Measurements from ENCODE around the gene CNTRL.
A peak's percentile ranks its signal among the peaks of the same experiment; 100 is the strongest.
"Not testable (repeated sequence)": the region's sequence is repeated elsewhere in the genome, so short reads cannot be mapped to it uniquely, and the experiment has no call there.

The CNTRL gene

DNA sequence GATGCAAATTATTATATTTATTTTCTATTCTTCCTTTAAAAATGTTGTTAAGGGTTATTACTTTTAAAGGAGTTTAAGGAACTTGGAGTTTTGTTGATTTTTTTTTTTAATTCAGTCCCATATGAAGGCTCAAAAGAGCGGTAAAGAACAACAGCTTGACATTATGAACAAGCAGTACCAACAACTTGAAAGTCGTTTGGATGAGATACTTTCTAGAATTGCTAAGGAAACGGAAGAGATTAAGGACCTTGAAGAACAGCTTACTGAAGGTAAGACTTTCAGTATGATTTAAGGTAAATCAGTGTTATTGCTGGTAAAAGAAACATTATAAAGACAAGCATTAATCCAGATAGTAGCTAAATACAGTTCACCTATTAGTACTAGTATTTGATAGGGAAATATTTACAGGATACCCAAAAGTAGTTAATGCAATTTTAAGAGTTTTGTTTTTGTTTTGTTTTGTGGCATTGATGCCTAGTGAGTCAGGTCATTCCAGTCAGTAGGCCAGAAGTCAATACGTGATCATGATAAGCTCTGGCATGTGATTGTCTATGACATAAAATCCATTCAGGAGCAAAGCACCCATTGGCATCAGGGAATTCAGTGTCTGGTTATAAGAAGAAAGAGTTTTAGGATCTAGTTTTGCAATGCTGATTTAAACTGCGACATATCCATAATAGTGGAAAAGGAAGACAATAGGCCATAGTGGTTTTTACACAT, 49.2 kb downstream of the CNTRL start:
- DNase-seq (ENCODE audit: low read depth) = no peak
- no peak overlapping the region for H3K4me3 ChIP-seq (ENCODE audit: low read depth, low read length)

DNA sequence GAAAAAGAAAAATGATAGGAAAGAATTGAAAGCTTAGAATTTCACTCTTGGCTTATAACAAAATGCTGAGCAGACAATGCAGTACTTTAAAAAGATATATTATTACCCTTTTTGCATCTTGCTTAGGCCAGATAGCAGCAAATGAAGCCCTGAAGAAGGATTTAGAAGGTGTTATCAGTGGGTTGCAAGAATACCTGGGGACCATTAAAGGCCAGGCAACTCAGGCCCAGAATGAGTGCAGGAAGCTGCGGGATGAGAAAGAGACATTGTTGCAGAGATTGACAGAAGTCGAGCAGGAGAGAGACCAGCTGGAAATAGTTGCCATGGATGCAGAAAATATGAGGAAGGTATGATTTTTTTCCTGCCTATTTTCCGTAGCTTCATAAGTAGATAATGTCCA, 50.8 kb downstream of the CNTRL start:
- no peak for DNase-seq (ENCODE audit: low read depth)
- no peak overlapping the region for H3K4me3 ChIP-seq (ENCODE audit: low read depth, low read length)

DNA sequence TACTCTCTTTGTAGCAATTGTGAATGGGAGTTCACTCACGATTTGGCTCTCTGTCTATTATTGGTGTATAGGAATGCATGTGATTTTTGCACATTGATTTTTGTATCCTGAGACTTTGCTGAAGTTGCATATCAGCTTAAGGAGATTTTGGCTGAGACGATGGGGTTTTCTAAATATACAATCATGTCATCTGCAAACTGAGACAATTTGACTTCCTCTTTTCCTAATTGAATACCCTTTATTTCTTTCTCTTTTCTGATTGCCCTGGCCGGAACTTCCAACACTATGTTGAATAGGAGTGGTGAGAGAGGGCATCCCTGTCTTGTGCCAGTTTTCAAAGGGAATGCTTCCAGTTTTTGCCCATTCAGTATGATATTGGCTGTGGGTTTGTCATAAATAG, 54.6 kb downstream of the CNTRL start:
- DNase-seq (ENCODE audit: low read depth); H3K4me3 ChIP-seq (ENCODE audit: low read depth, low read length): not testable (repeated sequence)

DNA sequence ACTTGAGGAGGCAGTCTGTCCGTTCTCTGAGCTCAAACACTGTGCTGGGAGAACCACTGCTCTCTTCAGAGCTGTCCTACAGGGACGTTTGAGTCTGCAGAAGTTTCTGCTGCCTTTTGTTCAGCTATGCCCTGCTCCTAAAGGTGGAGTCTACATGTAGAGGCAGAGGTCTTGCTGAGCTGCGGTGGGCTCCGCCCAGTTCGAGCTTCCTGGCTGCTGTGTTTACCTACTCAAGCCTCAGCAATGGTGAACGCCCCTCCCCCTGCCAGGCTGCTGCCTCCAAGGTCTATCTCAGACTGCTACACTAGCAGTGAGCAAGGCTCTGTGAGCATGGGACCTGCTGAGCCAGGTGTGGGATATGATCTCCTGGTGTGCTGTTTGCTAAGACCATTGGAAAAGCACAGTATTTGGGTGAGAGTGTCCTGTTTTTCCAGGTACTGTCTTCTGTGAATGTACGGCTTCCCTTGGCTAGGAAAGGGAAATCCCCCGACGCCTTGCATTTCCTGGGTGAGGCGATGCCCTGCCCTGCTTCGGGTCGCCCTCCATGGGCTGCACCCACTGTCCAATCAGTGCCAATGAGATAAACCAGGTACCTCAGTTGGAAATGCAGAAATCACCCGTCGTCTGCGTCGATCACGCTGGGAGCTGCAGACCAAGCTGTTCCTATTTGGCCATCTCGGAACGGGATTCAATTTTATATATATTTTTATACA, 58.5 kb downstream of the CNTRL start:
- no peak overlapping the region for H3K4me3 ChIP-seq (ENCODE audit: low read depth, low read length)
- no peak for DNase-seq (ENCODE audit: low read depth)

DNA sequence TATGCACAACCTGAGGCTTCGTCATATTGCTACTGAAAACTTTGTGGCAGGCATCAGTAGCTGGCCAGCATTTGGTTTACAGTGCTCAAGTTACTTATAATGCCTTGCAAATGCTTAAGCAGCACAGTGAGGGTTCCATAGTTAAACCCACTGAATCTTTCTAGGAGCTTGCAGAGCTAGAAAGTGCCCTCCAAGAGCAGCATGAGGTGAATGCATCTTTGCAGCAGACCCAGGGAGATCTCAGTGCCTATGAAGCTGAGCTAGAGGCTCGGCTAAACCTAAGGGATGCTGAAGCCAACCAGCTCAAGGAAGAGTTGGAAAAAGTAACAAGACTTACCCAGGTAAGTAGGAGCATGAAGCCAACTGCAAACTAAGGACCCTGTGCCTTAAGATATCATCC, 60.9 kb downstream of the CNTRL start:
- no peak for DNase-seq (ENCODE audit: low read depth)
- no peak overlapping the region for H3K4me3 ChIP-seq (ENCODE audit: low read depth, low read length)

DNA sequence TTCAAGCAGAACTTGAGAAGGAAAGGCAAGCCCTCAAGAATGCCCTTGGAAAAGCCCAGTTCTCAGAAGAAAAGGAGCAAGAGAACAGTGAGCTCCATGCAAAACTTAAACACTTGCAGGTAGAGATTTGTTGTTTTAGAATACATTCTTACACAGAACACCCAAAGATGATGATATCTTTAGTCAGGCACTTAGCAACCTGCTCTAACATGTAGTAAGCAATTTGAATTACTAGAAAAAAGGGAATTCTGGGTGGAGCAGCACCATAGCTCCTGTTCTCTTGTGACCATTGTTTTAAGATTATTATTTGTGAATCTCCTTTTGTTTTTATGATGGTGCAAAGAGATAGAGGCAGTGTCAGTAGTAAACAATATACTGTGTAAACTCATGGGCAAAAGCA, 63.8 kb downstream of the CNTRL start:
- no peak for DNase-seq (ENCODE audit: low read depth)
- H3K4me3 ChIP-seq (ENCODE audit: low read depth, low read length) = no peak overlapping the region

DNA sequence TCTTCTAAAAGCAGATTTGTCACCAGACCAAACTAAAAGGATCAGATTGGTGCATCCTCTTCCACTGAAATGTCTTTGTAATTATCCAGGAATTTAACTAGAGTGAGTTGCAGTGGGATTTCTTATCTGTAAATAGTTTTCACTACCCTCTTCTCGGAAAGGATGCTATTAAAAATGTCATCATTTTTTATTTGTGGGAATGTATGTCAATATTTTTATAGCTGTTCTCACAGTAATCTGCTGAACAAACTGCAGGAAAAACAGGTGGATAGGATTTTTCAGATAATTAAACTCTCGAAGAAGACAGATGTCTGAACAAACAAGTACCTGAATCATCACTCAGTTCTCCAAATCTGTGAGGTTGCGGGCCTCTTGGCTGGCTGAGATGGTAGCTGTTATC, 64.2 kb downstream of the CNTRL start:
- no peak for DNase-seq (ENCODE audit: low read depth)

DNA sequence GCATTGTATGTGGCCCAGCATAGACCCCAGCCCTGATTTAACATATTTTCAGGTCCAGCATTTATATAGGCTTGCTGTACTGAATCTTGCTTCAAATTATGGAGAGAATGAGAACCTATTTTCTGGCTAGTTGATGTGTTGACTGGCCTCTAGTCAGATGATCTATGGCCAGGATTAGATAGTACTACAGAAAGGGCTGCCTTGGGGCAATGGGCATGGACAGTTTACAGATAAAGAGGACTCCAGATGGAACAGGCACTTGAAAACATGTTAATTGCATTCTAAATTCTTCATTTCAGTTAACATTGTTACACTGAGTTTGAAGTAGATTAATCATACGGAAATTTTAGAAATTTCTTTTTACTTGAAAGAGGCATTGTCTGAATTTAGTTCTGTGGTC, 65.4 kb downstream of the CNTRL start:
- DNase-seq (ENCODE audit: low read depth) = no peak
- H3K4me3 ChIP-seq (ENCODE audit: low read depth, low read length) = no peak overlapping the region

More for the DNA sequence above, 64.2 kb downstream of the CNTRL start:
- H3K4me3 ChIP-seq (ENCODE audit: low read depth, low read length) = no peak overlapping the region

DNA sequence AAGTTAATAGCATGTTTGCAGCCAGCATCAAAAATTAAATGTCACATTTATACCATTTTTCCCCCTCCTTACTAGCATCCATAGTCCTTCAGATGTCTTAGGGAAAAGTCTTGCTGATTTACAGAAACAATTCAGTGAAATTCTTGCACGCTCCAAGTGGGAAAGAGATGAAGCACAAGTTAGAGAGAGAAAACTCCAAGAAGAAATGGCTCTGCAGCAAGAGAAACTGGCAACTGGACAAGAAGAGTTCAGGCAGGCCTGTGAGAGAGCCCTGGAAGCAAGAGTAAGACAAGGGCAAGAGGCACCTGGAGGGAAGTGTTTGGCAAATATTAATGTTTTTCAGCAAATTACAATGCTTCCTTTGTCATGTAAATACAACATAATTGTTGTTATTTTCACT, 66.6 kb downstream of the CNTRL start:
- DNase-seq (ENCODE audit: low read depth) = no peak
- no peak overlapping the region for H3K4me3 ChIP-seq (ENCODE audit: low read depth, low read length)

DNA sequence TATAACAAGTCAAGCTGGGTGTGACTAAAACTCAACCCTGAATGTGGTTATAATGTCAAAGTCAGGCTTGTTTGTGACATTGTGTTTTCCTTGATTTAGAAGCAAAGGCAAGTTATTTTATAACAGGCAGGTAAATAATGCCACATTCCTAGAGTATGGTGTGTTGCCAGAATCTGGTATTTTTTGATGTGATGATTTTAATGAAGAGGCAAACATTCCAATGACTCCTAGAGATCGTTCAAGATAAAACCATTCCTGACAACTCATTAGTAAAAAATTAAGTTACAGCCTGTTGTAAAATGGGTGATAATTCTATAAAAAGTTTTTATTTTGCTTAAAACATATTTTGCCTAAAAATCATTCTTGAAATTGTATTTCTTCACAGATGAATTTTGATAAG, 67.0 kb downstream of the CNTRL start:
- no peak overlapping the region for H3K4me3 ChIP-seq (ENCODE audit: low read depth, low read length)
- DNase-seq (ENCODE audit: low read depth) = no peak

DNA sequence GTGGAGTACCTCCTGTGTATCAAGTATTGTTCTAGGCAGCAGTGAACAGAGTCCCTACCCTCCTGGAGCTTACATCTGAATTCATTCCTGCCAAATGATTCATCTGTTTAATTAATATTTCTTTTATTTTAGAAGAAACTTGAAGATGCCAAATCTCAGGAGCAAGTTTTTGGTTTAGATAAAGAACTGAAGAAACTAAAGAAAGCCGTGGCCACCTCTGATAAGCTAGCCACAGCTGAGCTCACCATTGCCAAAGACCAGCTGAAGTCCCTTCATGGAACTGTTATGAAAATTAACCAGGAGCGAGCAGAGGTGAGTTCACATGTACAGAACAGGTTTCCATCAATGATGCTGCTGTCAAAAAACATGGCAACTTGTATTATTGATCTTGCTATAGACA, 69.0 kb downstream of the CNTRL start:
- DNase-seq (ENCODE audit: low read depth) = no peak
- H3K4me3 ChIP-seq (ENCODE audit: low read depth, low read length) = no peak overlapping the region

DNA sequence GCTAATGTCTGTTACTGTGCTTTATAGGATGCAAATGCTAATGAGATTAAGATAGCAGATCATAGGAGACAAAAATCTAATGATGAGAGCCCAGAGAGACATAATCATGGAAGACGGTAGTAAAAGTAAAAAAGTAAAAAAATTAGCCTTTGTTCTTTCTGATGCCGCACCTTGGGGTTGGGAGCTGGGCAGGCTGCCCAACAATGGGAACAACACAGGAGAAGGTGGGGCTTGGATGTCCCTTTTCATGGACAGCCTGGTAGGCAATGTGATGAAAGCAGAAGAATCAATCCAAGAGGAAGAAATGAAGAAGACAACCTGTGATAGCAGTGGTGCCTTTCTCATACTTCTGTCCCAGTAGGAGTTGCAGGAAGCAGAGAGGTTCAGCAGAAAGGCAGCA, 69.7 kb downstream of the CNTRL start:
- no peak for DNase-seq (ENCODE audit: low read depth)
- no peak overlapping the region for H3K4me3 ChIP-seq (ENCODE audit: low read depth, low read length)

DNA sequence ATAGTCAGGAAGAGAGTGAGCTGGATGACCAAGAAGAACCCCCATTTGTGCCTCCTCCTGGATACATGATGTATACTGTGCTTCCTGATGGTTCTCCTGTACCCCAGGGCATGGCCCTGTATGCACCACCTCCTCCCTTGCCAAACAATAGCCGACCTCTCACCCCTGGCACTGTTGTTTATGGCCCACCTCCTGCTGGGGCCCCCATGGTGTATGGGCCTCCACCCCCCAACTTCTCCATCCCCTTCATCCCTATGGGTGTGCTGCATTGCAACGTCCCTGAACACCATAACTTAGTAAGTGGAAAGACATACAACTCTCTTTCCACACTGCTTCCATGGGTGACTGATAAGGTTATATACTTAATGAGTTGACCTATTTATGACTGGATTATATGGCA, 75.4 kb downstream of the CNTRL start:
- H3K4me3 ChIP-seq (ENCODE audit: low read depth, low read length) = no peak overlapping the region
- DNase-seq (ENCODE audit: low read depth) = no peak

DNA sequence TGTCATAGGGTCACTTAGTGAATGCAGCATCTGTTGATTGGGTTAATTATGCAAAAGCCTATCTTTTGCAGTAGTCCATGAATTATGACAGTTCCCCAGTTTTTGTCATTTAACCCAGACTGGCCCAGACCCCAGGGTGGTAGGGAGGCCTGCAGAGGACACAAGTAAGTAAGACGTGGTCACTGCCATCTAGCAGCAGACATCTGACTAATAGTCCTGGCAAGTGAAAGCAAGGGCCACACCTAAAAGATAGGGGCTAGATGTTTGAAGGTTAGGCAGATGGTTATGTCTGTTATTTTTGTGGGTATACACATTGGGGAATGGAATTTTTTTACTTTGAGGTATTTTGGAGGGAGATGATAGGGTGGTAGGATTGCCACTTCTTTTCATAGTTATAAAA, 78.9 kb downstream of the CNTRL start:
- DNase-seq (ENCODE audit: low read depth) = no peak
- H3K4me3 ChIP-seq (ENCODE audit: low read depth, low read length) = no peak overlapping the region

DNA sequence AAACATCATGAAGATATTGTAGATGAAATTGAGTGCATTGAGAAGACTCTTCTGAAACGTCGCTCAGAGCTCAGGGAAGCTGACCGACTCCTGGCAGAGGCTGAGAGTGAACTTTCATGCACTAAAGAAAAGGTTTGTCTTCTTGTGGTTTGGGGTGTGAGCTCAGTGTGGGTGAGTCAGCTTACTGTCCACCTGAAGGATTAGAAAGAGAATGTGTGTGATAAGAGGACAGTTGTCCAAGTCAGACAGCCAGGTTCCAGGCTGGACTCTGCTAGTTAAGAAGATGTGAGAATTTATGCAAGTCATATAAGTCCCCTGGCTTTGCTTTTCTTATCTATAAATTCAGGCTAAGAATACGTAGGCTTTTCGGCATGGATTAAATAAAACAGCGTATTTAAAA, 80.0 kb downstream of the CNTRL start:
- DNase-seq (ENCODE audit: low read depth) = no peak
- no peak overlapping the region for H3K4me3 ChIP-seq (ENCODE audit: low read depth, low read length)

DNA sequence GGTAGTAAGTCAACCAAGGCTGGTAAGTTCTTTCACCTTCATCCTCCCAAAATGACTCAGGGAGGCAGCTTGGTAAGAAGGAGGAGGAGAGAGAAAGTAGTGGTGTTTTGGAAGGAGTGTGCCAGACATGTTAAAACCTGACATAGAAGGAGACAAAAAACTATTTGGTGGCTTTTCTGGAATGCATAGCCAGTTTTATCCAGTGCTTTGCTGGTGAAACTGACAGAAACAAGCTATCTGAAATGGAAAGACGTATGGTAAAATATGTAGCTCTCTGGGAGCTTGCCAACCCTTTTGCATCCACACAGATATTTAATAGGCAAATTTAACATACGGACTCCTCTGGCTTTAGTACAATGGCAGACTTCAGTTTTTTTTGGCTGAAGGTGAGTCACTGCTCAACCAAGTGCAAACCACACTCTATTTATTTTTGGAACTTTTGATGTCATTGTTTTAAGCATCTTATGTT, 81.5 kb downstream of the CNTRL start:
- DNase-seq (ENCODE audit: low read depth) = peak; percentile 47
- no peak overlapping the region for H3K4me3 ChIP-seq (ENCODE audit: low read depth, low read length)

DNA sequence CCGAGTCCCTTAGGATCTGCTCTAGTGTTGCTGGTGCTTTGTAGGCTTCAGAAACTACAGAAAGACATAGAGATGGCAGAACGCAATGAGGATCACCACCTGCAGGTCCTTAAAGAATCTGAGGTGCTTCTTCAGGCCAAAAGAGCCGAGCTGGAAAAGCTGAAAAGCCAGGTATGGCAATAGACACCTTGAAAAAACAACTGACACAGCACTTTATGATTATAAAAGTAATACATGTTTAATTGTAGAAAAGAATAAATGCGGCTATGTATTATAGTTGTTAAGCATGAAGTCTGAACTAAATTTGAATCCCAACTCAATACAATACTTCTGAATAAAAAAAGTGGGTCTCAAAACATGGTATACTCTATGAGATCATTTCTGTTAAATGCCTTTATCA, 83.2 kb downstream of the CNTRL start:
- H3K4me3 ChIP-seq (ENCODE audit: low read depth, low read length) = no peak overlapping the region
- no peak for DNase-seq (ENCODE audit: low read depth)

DNA sequence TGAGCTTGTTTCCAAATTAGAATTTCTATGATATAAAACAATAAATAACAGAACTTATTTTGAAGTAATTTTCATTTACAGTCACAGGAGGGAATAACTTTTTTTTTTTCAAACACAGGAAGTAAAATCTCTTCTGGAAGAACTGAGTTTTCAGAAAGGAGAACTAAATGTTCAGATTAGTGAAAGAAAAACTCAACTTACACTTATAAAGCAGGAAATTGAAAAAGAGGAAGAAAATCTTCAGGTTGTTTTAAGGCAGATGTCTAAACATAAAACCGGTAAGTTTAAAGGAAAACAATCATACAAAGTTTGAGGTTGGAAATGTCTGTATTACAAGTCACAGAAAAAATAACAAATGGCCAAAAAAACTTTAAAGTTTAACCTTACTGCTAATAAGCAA, 85.3 kb downstream of the CNTRL start:
- no peak for DNase-seq (ENCODE audit: low read depth)
- no peak overlapping the region for H3K4me3 ChIP-seq (ENCODE audit: low read depth, low read length)

DNA sequence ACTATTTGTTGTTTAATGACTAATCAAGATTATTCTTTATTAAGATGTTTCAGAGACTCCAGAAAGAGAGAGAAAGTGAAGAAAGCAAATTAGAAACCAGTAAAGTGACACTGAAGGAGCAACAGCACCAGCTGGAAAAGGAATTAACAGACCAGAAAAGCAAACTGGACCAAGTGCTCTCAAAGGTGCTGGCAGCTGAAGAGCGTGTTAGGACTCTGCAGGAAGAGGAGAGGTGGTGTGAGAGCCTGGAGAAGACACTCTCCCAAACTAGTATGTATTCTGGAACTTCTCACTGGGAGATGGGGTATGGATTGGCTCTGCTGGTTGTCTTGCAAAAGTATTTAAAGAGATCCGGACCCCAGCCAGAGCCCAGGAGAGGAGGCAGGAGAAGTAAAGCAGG, 93.3 kb downstream of the CNTRL start:
- H3K4me3 ChIP-seq (ENCODE audit: low read depth, low read length) = no peak overlapping the region
- no peak for DNase-seq (ENCODE audit: low read depth)

DNA sequence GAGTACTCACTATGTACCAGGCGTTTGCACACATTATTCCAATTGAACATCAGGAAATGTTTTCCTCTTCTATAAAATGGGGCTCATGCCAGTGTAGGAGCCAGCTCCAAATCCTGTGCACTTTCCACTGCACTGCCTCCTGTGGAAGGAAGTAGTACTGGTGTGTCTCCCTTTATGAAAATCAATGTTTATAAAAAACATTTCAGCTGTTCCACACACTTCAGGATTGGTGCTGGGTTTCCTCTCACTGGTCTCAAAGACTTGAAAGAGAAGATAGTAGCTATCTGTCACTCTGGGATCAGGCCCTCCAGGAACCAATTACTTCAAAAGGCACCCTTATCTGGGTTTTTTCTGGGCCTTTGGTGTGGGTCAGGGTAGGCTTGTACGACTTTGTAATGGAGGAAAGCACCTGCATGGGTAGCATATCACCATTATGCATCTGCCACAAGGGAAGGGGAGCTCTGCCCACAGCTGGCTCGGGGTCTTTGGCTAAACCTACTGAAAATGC, 94.4 kb downstream of the CNTRL start:
- no peak for DNase-seq (ENCODE audit: low read depth)
- H3K4me3 ChIP-seq (ENCODE audit: low read depth, low read length) = no peak overlapping the region

DNA sequence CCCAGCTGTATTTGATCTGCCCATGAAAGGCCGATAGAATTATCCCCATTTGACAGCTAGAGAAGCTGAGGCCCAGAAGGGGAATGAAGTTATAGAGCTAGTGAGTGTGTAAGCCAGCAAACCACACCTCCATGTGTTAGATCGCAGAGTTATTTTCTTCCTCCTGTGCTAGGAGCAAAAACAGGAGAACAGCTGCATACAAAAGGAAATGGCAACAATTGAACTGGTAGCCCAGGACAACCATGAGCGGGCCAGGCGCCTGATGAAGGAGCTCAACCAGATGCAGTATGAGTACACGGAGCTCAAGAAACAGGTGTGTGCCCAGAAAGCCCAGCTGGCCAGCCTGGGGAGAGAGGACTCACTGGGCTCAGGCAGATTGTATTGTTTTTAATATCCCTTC, 96.5 kb downstream of the CNTRL start:
- DNase-seq (ENCODE audit: low read depth) = peak; percentile 5

More for the DNA sequence above, 96.5 kb downstream of the CNTRL start:
- H3K4me3 ChIP-seq (ENCODE audit: low read depth, low read length) = no peak overlapping the region

All from skeletal muscle cell (primary cell).